ENCODE results near the gene RET. TPM values are rescaled to one million over a fixed set of nuclear protein-coding genes. Genes with fewer than 3 reads are reported as not detected.
A peak's percentile ranks its signal among the peaks of the same experiment; 100 is the strongest.

Gene RET
- total RNA-seq, 4 donors from 2014 or later, result 0.51 to 1.2 (median 0.62) TPM

DNA sequence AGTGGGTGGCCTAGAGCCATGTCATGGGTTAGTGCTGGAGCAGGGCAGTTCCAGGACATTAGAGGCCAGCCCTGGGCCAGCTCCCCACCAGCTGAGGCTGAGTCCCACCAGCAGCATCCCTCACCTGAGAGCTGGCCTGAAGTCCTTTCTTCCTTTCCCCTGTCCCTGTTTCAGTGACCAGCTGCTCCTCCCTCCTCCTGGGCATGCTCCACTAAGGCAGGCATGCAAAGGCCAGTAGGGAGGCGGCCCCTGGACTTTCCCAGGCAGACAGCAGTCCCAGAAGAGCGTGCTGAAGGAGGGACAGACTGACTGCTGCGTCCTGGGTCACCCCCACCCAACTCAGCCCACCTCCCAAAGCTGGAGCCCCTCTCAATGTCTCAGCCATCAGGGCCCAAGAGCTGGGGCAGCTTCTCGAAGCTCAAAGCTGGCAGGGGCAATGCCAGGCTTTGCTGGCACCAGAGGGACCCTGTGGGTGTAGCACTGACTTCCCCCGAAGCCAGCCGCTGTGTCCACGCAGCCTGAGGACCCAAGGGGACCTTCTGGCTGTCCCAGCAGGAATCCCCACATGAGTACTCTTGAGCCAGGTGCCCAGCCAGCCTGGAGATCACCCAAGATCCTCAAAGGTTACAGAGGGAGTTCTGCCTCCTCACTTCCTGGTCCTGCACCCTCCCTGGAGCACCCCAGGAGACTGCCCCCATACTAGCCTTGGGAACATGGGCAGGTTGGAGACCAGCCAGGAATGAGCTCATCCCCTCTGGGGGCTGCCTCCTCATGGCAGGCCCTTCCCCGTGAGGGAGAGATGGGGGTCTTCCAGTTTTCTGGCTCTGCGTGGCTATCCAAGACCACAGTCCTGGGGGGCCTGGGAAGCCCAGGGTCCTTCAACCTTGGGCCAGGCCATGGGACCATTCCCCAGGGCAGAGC, 35.2 kb upstream of the RET start:
- H3K36me3 ChIP-seq, result no peaks in the 10 kb centered on the region
- intact Hi-C loops (cut with DNase I; ENCODE audit: low total_unique reads) (no loop called here), in situ Hi-C loops (cut with MboI; ENCODE audit: low sequenced_read_pairs in 4 of 4) (no loop called here)
- H3K27me3 ChIP-seq, result no peaks in the 10 kb centered on the region
- DNase-seq, result peak in 1 of 2 donors; percentile 9
- no peak overlapping the region for H3K4me3 ChIP-seq
- no peak for ATAC-seq
- H3K4me1 ChIP-seq, result no peaks in the 10 kb centered on the region
- H3K27ac ChIP-seq, result no peak overlapping the region
- no peak for TF ChIP-seq POLR2A (IDR thresholded peaks at IDR 0.05)
- TF ChIP-seq, protein P1, sequence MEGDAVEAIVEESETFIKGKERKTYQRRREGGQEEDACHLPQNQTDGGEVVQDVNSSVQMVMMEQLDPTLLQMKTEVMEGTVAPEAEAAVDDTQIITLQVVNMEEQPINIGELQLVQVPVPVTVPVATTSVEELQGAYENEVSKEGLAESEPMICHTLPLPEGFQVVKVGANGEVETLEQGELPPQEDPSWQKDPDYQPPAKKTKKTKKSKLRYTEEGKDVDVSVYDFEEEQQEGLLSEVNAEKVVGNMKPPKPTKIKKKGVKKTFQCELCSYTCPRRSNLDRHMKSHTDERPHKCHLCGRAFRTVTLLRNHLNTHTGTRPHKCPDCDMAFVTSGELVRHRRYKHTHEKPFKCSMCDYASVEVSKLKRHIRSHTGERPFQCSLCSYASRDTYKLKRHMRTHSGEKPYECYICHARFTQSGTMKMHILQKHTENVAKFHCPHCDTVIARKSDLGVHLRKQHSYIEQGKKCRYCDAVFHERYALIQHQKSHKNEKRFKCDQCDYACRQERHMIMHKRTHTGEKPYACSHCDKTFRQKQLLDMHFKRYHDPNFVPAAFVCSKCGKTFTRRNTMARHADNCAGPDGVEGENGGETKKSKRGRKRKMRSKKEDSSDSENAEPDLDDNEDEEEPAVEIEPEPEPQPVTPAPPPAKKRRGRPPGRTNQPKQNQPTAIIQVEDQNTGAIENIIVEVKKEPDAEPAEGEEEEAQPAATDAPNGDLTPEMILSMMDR (IDR thresholded peaks at IDR 0.05 in 4 of 5, conservative IDR thresholded peaks at IDR 0.05 in 1 of 5), result no peak
- no peaks in the 10 kb centered on the region for H3K9me3 ChIP-seq

DNA sequence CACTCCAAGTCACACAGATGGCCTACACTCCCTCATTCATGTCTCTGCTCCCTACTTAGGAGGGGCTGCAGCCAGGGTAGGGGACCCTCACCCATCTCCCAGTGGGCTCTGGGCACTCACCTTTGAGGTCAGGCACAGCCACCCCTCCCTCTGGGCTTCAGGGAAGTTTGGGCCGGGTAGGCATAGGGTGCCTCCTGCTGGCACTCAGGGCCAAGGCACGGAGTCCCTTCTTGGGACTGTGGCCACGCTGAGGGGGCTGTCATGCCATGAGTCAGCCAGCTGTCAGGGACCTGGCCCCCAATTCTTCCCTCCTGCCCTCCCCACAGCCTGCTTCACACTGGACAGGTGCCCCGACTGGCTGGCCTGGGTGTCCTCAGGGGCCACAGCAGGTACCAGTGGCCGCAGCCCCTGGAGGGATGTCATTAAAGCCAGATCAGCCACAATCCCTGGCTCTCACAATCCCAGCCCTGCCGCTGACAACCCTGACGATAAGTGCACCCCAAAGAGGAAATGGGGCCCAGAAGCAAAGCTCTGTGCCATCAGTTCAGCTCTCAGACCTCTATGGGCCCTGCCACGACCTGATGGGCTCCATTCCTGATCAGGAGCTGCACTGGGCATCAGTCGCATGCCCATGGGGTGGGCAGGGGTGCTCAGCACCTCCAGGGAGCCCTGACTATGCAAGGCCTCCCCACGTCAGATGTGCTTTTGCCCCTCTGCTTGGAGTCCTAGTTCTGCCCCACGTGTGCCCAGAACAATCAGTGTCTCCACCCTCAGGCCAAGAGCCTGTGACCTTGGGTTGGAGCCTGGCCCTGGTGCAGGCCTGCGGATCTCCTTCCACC, 34.1 kb upstream of the RET start:
- H3K9me3 ChIP-seq, result no peaks in the 10 kb centered on the region
- no peak overlapping the region for H3K4me3 ChIP-seq
- in situ Hi-C loops (cut with MboI; ENCODE audit: low sequenced_read_pairs in 4 of 4) (no loop called here), intact Hi-C loops (cut with DNase I; ENCODE audit: low total_unique reads) (no loop called here)
- H3K27me3 ChIP-seq, result no peaks in the 10 kb centered on the region
- no peak overlapping the region for H3K27ac ChIP-seq
- H3K36me3 ChIP-seq, result no peaks in the 10 kb centered on the region
- DNase-seq (no peak), ATAC-seq (no peak)
- TF ChIP-seq, protein P1 (IDR thresholded peaks at IDR 0.05 in 4 of 5, conservative IDR thresholded peaks at IDR 0.05 in 1 of 5), result no peak
- no peak for TF ChIP-seq POLR2A (IDR thresholded peaks at IDR 0.05)
- no peaks in the 10 kb centered on the region for H3K4me1 ChIP-seq

DNA sequence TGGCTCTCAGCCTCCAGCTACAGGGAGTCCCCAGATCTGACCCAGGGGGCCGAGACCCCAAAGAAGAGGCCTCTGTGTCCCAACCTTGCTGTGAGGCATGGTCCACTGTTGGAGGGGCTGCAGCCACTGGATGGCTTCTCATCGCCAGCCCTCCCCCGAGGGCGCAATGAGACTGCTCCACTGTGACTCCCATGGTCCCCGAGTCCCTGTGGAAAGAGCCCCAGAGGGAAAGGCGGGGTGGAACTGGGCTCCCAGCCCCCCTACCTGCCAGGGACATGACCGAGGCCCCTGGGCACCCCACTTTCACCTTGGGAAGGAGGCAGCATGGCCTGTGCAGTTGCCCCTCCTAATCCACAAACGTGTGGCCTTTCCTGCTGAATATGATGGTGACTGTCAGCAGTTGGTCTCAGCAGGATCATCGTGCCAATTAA, 33.5 kb upstream of the RET start:
- Histone ChIP-seq H3K9me3 (no peaks in the 10 kb centered on the region), H3K4me3 (no peak overlapping the region), H3K27ac (no peak overlapping the region), H3K27me3 (no peaks in the 10 kb centered on the region), H3K36me3 (no peaks in the 10 kb centered on the region), H3K4me1 (no peaks in the 10 kb centered on the region)
- ATAC-seq, result no peak
- TF ChIP-seq POLR2A (IDR thresholded peaks at IDR 0.05), result no peak
- TF ChIP-seq, protein P1 (IDR thresholded peaks at IDR 0.05 in 4 of 5, conservative IDR thresholded peaks at IDR 0.05 in 1 of 5), result no peak
- intact Hi-C loops (cut with DNase I; ENCODE audit: low total_unique reads) (no loop called here), in situ Hi-C loops (cut with MboI; ENCODE audit: low sequenced_read_pairs in 4 of 4) (no loop called here)
- peak in 1 of 2 donors; percentile 7 for DNase-seq

DNA sequence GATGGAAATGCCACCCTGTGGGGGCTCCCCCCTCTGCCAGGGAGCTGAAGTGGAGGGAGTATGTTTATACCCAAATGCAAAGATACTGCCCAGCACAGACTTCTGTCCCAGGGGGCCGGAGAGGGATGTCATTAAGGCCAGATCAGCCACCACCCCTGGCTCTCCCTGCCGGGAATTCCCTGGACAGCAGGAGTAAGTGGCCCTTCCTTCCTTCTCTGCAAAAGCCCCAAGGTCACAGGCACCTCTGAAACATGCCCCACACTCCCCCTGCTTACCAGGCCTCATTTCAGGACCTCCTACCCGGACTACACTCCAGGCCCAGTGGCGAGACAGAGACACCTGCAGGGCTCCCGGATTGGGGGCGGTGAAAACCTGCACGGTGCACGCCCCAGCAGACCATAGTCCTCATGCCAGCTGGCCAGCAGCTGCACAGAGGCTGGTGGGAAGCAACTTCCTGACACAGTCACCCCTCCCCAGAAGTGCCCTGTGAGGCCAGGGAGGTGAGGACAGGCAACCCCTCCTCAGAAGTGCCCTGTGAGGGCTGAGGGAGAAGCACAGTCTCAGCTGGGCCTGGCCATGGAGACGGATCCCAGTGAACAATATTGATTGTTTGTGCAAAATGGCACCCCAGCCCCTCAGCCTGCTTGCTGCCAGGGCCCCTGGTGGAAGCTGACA, 33.0 kb upstream of the RET start:
- no peaks in the 10 kb centered on the region for H3K4me1 ChIP-seq
- intact Hi-C loops (cut with DNase I; ENCODE audit: low total_unique reads), result no loop called here
- TF ChIP-seq POLR2A (IDR thresholded peaks at IDR 0.05), result no peak
- TF ChIP-seq, protein P1 (IDR thresholded peaks at IDR 0.05 in 4 of 5, conservative IDR thresholded peaks at IDR 0.05 in 1 of 5), result no peak
- no peaks in the 10 kb centered on the region for H3K9me3 ChIP-seq
- H3K36me3 ChIP-seq, result no peaks in the 10 kb centered on the region
- DNase-seq (peak in 1 of 2 donors; percentile 4), ATAC-seq (no peak)
- H3K27ac ChIP-seq, result no peak overlapping the region
- no peak overlapping the region for H3K4me3 ChIP-seq
- no peaks in the 10 kb centered on the region for H3K27me3 ChIP-seq
- in situ Hi-C loops (cut with MboI; ENCODE audit: low sequenced_read_pairs in 4 of 4), result no loop called here
